SW480 (cell line): ENCODE measurements around the gene AKAP10.
"Not testable (repeated sequence)": the region's sequence is repeated elsewhere in the genome, so short reads cannot be mapped to it uniquely, and the experiment has no call there.

Experiments used
- DNase-seq: peaks from one replicate; pipeline ENCODE4 v3.0.0-alpha.2; 2016; ENCODE audit warnings: low spot score

AKAP10 gene

DNA sequence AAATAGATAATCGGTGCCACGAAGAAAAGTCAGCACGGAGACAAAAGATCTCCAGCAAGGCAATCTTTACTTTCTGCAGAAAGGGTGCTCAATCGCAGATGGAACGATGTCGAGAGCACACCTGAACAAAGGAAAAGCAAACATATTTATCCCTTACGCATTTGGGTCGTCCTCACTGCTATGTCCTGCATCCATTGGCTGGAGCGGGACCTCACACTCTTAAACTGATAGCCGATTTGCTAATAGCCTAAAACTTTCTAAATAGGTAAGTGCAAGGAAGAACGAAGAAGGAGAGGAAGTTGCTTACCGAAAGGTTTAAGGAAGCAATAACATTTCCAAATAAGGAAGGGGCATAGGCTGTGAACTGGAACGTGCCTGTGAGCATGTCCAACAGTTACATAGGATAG is 1.2 kb upstream of the AKAP10 start:
- no peak for DNase-seq

DNA sequence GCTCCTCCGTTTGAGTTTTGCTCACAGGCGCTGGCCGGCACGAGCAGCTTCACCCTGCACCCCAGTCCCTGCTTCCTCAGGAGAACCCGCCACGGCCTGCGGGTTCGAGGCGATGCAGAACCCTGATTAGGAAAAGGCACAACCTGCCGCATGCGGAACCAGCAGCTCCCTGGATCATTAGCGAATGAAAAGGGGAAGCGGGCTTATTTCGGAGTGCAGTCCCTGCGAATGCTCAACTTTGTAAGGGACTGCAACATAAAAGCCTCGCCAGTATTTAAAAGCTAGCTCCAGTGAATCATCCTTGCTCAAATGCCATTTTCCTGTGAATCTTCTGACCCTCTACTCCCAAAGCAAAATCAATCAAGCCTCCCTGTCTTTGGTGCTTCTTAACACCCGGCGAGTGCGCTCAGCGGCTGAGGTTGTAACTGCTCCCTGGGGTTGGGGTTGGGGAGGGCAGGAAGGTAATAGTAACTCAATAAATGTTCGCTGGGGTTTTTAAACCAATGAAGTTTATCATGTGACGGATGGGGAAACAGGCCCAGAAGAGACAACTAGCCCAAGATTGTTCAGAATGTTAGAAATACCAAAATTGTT is 678 bp upstream of the AKAP10 start:
- DNase-seq: no peak

DNA sequence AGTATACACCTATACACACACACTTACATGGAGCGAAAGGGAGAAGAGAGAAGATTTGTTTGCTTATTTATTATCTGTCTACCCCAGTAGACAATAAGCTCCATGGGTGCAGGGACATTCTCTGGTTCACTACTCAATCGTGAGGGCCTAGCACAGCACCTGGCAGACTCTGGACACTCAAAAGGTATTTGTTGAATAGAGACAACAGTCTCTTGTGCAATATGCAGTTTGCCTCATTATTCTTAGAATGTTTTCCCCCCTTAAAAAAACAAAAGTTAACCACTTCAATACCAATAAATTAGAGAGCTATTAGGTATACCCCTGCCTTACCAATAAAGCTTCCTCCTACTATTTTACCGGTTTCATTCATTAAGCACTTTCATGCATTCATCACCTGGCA is 2.0 kb downstream of the AKAP10 start:
- no peak for DNase-seq

DNA sequence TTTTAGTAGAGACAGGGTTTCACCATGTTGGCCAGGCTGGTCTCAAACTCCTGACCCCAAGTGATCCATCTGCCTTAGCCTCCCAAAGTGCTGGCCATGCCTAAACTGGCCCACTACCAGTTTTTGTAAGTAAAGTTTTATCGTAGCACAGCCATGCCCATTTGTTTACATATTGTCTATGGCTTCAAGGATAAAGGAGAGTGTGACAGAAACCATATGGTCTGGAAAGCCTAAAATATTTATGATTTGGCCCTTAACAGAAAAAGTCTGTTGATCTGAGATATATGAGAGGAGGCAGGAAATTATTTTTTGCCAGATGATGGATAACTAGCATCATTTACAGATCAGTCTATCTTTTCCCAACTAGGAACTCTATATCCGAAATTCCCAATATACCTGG is 4.5 kb downstream of the AKAP10 start:
- no peak for DNase-seq

DNA sequence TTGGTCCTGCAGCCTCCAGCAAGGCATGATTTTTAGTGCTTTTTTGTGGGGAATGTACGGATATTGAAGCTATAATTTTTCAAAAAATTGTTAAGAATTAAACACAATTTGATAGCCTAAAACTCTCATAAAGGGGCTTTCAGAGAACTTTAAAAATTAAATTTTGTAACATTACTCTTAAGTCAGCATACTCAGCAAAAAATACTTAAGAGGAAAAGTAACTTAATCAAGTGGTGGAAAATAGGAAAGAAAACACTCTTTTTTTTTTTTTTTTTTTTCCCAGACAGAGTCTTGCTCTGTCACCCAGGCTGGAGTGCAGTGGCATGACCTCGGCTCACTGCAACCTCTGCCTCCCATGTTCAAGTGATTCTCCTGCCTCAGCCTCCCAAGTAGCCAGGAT is 14.7 kb downstream of the AKAP10 start:
- DNase-seq: not testable (repeated sequence)

DNA sequence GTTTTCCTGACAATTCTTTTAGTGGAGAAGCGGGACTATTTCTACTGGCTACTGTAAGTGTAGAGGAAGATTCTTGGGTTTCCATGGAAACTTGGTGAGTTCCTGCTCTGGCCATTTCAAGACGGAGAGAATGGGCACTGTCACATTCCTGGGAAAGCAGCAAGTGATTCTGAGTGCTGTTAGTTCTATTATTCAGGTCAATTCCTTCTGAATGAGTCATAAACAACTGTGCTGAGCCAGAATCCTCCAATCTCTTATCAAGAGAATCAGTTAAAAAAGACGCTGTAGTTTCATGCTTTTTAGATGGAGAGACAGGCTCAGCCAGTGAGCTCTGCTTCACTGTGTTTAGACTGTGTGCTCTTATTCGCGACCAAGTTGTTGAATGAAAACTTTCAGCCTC is 19.6 kb downstream of the AKAP10 start:
- DNase-seq: peak; percentile 74

DNA sequence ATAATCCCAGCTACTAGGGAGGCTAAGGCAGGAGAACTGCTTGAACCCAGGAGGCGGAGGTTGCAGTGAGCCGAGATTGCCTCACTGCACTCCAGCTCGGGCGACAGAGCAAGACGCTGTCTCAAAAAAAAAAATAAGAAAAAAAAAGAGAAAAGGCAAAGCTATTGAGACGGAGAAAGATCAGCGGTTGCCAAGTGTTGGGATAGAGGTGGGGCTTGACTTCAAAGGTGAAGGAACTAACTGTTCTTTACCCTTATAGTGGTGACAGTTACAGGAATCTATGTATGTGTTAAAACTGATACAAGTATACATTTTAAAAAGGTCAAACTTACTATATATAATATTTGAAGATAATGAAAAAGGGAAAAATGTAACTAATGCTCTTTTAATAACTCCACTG is 22.5 kb downstream of the AKAP10 start:
- DNase-seq: no peak

DNA sequence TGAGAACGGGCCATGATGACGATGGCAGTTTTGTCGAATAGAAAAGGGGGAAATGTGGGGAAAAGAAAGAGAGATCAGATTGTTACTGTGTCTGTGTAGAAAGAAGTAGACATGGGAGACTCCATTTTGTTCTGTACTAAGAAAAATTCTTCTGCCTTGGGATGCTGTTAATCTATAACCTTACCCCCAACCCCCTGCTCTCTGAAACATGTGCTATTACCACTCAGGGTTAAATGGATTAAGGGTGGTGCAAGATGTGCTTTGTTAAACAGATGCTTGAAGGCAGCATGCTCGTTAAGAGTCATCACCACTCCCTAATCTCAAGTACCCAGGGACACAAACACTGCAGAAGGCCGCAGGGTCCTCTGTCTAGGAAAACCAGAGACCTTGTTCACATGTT is 26.2 kb downstream of the AKAP10 start:
- not testable (repeated sequence) for DNase-seq

DNA sequence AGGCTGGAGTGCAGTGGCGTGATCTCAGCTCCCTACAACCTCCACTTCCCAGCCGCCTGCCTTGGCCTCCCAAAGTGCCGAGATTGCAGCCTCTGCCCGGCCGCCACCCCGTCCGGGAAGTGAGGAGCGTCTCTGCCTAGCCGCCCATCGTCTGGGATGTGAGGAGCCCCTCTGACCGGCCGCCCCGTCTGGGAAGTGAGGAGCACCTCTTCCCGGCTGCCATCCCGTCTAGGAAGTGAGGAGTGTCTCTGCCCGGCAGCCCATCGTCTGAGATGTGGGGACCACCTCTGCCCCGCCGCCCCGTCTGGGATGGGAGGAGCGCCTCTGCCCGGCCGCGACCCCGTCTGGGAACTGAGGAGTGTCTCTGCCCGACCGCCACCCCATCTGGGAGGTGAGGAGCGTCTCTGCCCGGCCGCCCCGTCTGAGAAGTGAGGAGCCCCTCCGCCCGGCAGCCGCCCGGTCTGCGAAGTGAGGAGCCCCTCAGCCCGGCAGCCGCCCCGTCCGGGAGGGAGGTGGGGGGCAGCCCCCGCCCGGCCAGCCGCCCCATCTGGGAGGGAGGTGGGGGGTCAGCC is 26.9 kb downstream of the AKAP10 start:
- not testable (repeated sequence) for DNase-seq

DNA sequence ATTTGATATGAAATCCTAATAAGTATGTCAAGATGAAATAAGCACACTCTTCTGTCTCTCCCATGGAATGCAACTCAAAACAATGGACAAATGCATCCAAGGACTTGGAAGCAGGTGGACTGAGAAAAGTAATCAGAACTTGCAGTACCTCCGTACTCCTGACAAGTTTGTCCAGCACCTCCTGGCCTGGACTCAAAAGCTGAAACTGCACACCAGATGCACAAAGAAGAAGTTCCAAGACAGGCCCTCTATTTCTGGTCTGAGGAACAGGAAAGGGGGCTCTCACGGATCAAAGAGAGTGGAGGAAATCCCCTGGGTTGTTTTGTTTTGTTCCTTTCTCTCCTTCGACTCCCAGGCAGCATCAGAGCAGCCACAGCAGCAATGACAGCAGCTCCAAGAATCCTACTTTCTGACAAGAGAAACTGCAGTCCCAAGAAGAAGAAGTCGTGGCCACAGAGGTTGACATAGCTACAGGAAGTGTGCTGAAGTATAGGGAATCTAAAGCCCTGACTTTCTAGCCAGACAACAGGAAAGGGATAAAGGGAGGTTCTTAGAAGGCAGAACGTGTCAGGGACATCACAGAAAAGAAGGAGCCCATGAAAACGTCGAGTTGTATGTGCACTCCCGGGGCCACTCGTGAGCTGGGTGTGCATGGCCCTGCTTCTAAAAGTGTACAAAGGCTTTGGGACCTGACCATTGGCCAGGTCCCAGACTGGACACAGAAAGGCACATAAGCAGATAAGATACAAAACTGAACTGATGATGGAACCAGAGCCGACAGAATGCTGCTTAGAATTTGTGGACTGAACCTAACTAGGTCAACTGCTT is 29.3 kb downstream of the AKAP10 start:
- no peak for DNase-seq

DNA sequence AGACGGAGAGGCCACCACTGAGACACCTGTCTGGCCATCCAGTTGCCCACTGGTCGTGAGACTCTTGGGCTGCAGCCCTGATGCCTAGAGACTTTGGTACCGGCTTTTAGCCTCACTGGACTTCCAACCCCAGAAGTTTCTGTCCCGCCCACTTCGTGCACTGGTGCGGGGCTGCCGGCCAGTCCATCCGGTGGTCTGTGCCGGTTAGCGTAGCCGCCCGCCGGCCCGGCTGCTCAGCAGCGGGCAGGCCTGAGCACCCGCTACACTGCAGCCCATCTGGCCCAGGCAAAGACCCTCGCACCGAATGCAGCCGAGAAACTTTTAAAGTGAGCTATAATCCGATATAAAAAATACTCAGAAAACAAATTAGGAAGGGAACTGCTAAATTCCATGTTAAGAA is 30.7 kb downstream of the AKAP10 start:
- no peak for DNase-seq

DNA sequence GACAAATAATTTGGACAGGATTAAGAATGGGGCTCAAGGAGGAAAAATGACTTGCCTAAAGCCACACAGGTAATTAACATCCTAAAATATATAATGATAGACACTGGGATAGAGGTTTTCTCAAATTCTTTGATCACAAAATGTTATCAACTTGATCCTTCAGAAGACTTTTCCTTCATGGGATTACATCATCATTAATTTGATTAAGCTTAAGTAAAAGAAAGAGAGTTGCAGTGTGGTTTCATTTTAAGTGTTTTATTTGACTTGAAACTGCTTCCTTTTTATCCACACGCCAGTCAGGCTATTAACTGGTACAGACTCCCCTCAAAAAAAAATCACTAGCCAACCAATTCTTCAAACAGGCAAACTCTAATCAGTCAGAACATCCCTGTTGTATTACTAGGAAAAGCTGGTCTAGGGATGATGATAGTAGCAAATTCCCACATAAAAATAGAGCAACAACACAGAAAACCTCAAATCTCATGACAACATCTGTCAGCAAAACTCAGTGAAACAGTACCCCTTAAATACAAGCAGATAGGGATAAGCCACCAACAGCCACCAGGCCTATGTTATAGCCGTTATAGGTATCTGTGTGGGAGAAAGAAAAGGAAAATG is 32.5 kb downstream of the AKAP10 start:
- DNase-seq: no peak

DNA sequence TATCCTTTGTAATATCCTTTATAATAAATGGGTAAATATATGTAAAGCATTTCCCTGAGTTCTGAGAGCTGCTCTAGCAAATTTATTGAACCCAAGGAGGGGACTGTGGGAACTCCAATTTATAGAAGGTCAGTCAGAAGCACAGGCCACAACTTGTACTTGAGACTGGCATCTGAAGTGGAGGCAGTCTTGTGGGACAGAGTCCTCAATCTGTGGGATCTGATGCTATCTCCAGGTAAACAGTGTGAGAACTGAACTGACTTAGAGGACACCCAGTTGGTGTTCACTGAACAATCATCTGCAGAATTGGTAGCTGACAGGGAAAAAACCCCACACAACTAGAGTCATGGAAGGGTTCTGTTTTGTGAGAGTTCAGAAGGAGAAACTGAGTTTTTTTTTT is 34.0 kb downstream of the AKAP10 start:
- no peak for DNase-seq

DNA sequence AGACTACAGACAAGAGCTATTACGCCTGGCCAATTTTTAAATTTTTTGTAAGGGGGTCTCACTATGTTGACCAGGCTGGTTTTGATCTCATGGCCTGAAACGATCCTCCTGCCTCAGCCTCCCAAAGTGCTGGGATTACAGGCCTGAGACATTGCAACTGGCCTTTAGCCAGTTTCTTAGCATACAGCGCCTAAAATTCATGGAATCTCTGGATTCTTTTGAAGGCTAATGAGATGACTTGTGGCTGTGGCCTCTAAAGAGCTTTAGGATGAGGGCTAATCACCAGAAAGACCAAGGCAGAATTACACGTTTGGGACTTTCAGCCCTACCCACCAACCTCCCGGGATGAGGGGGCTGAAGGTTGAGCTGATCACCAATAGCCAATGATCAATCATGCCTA is 34.6 kb downstream of the AKAP10 start:
- DNase-seq: no peak

DNA sequence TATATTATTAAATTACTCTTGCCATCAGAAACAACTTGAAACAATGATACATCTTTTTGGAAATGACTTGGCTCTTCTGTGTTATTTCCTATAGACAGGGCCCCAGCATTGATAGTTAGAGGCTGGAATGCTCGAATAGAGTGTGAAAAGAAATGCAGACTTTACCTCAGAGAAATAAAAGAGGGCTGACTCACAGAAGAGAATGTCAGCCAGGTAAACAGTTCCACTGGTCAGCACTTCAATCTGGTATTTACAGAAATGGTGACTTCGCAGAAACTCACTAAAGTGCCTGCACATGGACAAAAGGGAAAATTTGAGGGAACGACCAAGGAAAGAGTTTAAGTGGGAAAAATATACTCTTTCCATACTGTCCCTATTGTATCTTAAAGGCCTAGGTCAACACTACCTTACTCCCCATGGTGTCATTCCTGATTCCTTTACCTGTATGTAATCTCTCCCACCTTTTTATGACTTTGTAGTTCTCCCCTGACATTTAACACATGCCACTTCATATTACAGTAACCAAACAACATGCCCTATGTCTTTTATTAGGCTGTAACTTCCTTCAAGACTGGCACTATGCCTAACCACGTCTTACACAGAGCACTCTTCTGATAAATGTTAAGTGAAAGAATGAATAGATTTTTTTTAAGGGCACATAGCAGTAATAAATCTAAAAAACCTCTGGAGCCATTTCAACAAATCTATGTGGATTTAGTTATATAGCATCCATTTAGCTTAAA is 36.7 kb downstream of the AKAP10 start:
- peak; percentile 16 for DNase-seq

DNA sequence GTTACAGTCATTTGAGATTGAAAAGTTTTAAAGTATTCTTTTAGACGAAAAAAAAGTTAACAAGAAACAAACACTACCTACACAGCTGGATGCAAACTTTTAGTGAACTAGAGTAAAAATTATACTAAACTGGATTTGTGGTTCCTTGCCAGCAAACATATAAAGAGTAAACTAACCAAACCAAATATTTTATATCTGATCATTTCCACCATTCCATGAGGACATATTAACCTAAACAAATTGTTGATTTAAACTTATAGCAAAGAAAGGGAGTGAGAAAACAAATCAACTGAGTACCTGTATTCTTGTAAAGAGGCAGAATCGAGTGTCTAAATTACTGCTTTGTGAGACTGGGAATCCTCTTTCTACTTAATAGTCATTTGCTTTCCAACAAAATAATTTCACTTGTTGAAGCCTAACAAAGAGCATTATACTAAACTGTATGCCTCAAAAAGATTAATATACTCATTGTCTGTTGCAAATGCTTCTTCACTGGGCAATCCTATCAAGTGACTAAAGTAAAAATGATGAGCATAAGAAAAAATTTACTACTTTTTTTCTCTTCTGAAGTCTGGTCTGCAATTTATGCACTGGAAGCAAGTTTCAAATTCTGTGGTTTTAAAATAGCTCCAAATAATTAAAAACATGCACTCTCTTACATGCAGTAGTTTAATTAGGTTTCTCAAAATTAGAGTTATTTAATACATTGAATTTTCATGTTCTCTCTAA is 37.5 kb downstream of the AKAP10 start:
- no peak for DNase-seq

DNA sequence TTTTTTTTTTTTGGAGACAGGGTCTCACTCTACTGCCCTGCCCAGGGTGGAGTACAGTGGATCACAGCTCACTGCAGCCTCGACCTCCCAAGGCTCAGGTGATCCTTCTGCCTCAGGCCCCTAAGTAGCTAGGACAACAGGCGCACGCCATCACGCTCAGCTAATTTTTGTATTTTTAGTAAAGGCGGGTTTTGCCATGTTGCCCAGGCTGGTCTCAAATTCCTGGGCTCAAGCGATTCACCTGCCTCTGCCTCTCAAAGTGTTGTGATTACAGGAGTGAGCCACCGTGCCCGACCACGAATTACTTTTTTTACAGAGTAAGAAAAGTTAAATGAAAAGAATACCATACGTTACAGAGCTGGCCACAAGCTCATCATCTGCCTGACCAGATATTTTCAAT is 38.9 kb downstream of the AKAP10 start:
- no peak for DNase-seq

DNA sequence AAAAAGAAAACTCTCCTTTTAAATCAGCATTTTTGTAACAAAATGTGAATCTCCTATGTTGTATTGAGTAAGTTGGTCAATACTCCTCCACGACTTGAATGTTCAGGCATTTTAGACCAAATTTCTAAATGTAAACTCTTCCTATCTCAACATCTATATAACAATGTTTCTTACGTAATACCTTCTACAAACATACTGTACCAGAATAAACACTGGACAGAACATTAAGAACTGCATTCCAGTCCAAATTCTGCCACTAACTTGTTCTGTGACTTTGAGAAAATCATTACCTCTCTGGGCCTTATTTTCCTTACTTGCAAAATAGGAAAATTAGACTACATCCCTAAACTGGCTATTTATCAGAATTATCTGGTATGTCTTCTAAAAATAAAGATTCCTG is 40.1 kb downstream of the AKAP10 start:
- no peak for DNase-seq

DNA sequence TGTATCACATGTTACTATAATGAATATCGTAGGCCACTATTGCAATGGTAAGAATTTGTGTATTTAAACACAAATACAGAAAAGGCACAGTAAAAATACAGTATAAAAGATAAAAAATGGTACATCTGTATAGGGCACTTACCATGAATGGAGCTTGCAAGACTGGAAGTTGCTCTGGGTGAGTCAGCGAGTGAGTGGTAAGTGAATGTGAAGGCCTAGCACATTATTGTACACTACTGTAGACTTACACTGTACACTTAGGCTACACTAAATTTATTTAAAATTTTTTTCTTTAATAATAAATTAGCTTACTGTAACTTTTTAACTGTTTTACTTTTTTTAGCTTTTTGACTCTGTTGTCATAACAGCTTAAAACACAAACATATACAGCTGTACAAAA is 42.5 kb downstream of the AKAP10 start:
- no peak for DNase-seq

DNA sequence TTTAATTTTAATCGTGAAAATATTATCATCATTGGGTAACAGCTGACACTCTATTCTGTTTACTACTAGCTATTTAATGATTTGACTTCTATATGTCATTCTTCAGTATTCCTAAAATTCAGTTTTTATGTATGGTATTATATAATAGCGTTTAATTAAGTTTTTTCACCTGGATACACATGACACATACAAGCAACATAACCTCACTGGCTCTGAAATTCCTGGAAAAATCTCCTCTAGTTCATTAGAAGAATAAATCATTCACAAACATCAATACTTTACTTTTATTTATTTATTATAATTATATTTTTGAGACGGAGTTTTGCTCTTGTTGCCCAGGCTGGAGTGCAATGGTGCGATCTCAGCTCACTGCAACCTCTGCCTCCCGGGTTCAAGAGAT is 44.0 kb downstream of the AKAP10 start:
- DNase-seq: no peak

DNA sequence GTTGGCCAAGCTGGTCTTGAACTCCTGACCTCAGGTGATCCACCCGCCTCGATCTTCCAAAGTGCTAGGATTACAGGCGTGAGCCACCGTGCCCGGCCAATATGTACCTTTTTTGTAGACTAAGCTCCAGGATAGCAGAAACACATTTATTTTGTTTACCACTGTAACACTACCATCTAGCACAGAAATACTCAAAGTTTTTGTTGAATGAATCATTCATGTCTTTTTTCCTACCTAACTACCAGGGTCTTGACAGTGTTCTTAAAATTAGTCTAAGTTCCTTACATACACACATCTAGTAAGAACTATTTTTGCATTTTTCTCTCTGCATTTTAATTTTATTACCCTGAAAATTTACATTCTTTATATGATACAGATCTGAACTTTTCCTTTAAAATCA is 44.4 kb downstream of the AKAP10 start:
- DNase-seq: no peak

DNA sequence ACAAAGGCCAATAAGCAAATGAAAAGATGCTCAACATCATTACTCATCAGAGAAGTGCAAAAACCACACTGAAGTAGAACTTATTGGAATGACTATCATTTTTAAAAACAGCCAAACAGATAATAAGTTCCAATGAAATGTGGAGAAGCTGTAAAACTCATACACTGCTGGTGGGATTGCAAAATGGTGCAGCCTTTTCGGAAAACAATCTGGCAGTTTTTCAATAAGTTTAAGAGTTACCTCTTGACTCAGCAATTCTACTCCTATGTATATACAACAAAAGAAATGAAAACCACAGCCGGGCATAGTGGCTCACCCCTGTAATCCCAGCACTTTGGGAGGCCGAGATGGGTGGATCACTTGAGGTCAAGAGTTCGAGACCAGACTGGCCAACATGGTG is 49.3 kb downstream of the AKAP10 start:
- DNase-seq: no peak
